NCI-H146 treated with DMSO at 0.1 percent for 48 hours (cell line): ENCODE data around the gene TANGO6.
A peak's percentile ranks its signal among the peaks of the same experiment; 100 is the strongest.

Experiments used
- DNase-seq: peaks from one replicate; lab custom pipeline; 2025; ENCODE audit not compliant: unreplicated experiment; lab: John Stamatoyannopoulos, UW

The TANGO6 gene

GRCh38 chr16:68907297-68907696 is 64.0 kb downstream of the TANGO6 start:
- no peak for DNase-seq

DNA sequence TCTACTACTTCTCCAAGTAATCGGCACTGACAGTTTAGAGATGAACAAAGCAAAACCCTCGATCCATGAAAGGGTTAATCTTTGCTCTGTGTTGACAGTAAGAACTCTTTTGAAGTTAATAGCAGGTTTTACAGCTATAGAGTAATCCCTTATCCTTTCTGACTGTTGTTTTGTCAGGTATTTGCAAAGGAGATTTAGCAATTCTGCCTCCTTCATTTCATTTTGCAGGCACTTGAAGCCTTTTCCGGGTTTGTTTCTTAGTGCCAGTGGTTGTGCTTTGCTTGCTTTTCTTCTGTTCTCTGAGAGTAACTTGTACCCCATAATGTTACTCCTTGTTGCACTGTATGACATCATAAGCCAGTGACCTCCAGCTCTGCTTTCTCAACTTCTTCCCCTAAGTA is 64.5 kb downstream of the TANGO6 start:
- no peak for DNase-seq

DNA sequence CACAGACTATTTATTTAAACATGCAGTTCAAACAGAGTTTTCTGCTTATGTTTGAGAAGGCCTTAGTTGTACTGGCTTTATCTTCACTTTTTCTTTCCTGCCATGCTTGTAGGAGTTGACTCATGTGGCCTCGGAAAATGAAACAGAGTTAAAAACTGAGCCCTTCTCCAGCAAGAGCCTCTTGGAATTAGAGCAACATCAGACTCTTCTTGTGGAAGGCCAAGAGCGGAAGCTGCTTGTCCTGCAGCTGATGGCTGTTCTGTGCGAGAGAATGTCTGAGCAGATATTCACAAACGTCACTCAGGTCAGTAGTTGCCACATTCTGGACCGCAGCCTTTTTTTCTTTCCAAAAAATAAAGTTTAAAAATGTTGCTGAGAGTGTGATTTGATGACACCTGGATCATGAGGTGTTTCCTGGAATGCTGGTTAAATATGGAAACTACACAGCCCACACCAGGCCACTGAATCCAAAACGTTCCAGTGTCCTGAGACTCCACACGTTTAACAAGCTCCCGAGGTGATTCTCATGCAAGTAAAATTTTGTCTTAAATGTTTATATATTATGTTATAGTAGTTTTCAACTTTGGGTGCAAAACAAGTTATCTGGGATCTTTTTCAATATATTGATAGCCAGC is 65.9 kb downstream of the TANGO6 start:
- DNase-seq, result no peak

DNA sequence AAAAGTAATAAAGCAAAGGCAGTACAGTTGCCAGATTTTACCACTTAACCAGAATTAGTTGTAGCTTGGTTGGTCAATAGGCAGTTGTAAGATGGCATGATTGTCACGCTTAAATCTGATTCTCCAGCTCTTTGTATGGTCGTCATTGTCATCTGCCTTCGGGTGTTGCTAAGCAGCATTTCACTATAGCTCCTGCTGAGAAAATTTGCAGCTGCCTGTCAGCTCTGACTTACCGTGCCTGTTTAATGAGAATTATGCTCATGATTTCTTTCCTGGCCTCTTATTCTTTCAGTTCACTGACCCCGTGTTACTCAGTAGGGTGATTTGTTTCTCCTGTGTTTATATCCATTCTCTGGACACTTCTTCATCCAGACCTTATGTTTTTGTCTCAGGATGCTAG is 66.7 kb downstream of the TANGO6 start:
- peak; percentile 79 for DNase-seq

- DNase-seq, result no peak
Measured at GRCh38 chr16:68915589-68915988, 72.3 kb downstream of the TANGO6 start.

GRCh38 chr16:68917541-68917940 is 74.2 kb downstream of the TANGO6 start:
- no peak for DNase-seq

- no peak for DNase-seq
Measured at GRCh38 chr16:68920349-68920748, 77.0 kb downstream of the TANGO6 start.

GRCh38 chr16:68921637-68922036 is 78.3 kb downstream of the TANGO6 start:
- no peak for DNase-seq

- DNase-seq, result no peak
Measured at GRCh38 chr16:68923116-68923515, 79.8 kb downstream of the TANGO6 start.

GRCh38 chr16:68927018-68927417 is 83.7 kb downstream of the TANGO6 start:
- no peak for DNase-seq

GRCh38 chr16:68931196-68931595 is 87.9 kb downstream of the TANGO6 start:
- DNase-seq, result no peak

GRCh38 chr16:68934402-68934801 is 91.1 kb downstream of the TANGO6 start:
- DNase-seq, result no peak

GRCh38 chr16:68935008-68935407 is 91.7 kb downstream of the TANGO6 start:
- DNase-seq, result no peak

DNA sequence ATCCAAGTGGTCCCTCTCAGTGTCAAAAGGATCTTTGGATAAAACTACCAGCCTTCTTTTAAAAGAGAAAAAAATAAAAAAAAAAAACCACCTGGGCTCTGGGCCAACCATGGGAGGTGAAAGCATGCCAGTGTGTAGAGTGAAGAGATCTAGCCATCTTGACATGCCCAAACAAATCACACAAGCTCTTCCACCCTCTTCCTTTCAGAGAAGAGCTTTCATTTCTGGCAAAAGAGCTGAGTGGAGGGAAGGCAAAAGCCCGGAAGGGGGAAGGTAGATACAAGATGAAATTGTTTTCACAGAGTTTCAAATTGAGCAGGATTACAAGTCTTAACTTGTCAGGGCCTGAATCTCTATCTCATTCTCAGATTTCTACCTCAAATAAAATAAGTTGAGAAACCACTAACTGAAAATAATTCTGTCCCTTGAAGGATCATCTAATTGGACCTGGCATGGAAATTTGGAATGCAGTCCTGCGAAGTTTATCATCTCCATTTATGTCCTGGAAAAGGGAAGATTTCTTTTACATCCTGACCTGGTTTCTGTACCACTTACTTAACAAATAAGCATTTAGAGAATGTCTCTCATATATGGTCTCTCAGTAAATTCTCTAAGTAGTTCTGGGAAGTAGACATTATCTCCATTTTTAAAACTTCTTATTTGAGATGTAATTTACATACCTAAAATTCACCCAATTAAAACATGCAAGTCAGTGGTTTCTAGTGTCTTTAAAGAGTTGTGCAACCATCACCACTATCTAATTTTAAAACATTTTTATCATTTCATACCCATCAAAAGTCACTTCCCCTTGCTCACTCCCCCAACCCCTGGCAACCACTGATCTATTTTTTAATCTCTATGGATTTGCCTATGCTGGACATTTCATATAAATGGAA is 93.7 kb downstream of the TANGO6 start:
- no peak for DNase-seq

DNA sequence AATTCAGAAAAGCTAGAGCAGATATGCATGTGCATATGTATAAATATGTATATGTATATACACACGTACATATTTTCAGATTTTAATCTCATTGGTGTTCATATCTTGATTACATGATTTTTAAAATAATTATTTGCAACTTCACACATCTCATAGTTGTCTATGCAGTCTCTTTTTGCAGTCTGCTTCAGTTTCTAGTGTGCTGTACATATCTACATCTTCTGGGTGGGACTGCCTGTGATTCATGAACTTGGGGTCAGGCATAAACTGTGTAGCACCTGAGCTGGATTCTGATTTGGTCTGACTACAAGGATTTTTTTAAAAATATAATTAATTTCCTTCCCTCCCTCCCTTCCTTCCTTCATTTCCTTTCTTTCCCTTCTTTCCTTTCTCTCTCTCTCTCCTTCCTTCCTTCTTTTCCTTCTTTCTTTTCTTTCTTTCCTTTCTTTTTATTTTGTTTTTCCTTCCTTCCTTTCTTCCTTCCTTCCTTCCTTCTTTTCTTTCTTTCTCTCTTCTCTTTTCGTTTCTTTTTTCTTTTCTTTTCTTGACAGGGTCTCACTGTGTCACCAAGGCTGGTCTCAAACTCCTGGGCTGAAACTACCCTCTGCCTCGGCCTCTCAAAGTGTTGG is 96.5 kb downstream of the TANGO6 start:
- no peak for DNase-seq

- DNase-seq, result no peak
Measured at GRCh38 chr16:68940816-68941215, 97.5 kb downstream of the TANGO6 start.

GRCh38 chr16:68943961-68944360 is 100.6 kb downstream of the TANGO6 start:
- no peak for DNase-seq

DNA sequence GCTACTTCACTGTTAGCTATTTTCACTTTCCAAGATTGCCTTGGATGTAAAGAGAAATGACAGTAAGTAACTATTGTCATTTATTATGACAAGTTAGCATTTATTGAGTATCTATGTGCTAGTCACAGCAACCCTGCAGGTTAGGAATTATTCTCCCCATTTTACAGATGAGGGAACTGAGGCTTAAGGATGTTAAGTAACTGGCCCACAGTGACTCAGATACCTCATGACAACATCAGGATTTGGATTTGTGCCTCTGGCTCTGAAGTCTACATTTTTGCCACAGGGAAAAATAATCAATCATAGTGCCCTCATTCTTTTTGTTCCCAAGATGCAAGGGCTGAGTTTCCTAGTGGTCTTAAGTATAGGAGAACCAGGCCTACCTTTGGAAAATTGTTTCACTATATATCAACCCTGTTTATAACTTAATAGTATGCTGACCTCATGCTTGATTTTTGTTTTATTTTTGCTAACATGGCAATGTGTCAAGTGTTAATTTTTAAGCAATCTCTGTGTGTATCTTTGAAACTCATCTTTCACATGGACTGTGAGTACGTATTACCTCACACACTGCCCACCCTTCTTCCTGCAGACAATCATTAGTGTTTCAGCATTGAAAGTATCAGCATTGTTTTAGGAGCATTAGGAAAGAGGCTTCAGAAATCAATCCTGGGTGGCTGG is 105.0 kb downstream of the TANGO6 start:
- DNase-seq, result no peak

DNA sequence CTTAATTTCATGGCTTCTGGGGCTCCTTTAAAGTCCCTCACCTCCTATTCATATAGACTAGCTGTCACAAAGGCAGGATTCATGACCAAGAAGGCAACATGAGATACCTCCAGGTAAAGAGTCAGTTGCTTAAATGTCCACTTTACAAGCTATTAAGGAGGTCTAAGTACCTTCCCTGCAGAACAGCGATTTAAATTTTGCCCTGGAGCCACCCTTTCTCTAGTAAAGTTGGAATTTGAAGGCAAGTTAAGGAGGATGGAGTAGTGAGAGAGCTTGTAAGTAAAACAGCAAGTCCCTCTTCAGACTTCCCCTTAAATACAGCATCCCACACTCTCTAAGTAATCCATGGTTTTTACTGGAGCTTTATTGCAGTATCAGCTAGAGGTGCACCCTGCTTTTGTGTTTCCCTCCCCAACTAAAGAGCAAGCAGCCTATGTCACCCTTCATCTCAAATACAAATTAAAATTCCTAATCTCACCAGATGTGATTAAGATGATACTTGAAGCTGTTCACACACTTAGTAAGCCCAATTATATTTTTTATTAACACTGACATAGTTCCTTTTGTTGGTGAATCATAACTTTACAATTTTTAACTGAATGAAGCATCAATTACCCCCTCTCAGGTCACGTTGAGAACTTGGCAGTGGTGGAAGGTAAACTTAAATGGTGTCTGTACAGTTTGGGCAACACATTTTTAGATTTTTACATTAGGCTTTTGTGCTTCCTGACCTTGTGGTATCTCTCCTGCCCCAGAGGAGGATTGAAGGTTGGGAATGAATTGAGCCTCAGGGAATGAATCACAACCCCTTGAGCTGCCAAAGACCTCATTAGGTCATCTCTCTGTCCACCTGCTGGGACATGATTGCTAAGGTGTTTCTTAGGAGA is 108.9 kb downstream of the TANGO6 start:
- DNase-seq, result no peak

DNA sequence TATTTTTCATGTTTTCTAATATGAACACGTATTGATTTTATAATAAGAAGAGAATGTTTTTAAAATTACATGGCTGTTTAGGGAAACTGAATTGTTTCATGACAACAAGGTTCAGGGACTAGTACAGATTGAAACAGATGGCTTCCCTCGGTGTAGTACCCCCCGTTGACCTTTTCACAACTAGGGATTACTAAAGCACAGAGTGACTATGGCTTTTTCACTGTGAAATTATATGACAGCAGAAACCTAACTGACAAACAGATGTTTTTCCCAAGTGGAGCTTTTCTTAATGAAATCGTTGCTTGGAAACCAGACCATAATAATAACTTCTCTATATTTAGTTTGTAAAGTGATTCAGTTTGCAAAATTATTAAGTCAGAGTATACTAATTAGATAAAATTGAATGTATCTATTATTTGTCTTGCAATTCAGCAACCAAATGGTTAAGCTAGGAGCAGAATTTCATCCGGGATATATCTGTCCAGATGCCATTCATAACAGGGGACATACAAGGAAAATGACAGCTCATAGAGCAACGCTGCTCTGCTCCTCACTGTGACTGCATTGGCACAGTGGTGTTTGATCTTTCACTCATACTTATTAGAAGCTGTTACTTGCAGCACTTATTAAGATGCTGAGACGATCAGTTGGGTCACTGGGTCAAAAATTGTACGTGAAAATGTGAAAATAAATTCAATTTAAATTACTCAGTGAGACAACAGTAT is 111.7 kb downstream of the TANGO6 start:
- peak; percentile 42 for DNase-seq
